ENCODE data around the gene RBMS3. TPM values are rescaled to one million over a fixed set of nuclear protein-coding genes. Genes with fewer than 3 reads are reported as not detected.

The RBMS3 gene
- total and polyA plus RNA-seq, 4 donors: 4.8 to 117 (median 29.4) TPM

- WGBS, 2 donors: 97 to 99% methylated on average over 2 of the region's 2 CpGs
- ATAC-seq (ENCODE audit: insufficient read depth, low FRiP score): no peak
- Histone ChIP-seq H3K27ac (ENCODE audit: low read depth in 1 of 2, low read length in 1 of 2) (no peak overlapping the region), H3K4me1 (ENCODE audit: control insufficient read depth in 5 of 5, insufficient read depth in 5 of 5, low read length in 5 of 5) (no peaks in the 10 kb centered on the region), H3K9ac (ENCODE audit: insufficient read depth in 1 of 2, low read length in 2 of 2) (no peak overlapping the region), H3K27me3 (ENCODE audit: control insufficient read depth in 3 of 3, insufficient read depth in 3 of 3, low read length in 2 of 3) (no peaks in the 10 kb centered on the region), H3K9me3 (ENCODE audit: control insufficient read depth in 4 of 4, insufficient read depth in 3 of 4, low read length in 3 of 4) (no peaks in the 10 kb centered on the region), H3K4me3 (no peak overlapping the region), H3K36me3 (ENCODE audit: control insufficient read depth in 4 of 4, insufficient read depth in 4 of 4, low read length in 4 of 4) (no peaks in the 10 kb centered on the region)
- no peak for DNase-seq
- TF ChIP-seq, protein P1, sequence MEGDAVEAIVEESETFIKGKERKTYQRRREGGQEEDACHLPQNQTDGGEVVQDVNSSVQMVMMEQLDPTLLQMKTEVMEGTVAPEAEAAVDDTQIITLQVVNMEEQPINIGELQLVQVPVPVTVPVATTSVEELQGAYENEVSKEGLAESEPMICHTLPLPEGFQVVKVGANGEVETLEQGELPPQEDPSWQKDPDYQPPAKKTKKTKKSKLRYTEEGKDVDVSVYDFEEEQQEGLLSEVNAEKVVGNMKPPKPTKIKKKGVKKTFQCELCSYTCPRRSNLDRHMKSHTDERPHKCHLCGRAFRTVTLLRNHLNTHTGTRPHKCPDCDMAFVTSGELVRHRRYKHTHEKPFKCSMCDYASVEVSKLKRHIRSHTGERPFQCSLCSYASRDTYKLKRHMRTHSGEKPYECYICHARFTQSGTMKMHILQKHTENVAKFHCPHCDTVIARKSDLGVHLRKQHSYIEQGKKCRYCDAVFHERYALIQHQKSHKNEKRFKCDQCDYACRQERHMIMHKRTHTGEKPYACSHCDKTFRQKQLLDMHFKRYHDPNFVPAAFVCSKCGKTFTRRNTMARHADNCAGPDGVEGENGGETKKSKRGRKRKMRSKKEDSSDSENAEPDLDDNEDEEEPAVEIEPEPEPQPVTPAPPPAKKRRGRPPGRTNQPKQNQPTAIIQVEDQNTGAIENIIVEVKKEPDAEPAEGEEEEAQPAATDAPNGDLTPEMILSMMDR (IDR thresholded peaks at IDR 0.05; ENCODE audit: control extremely low read depth, extremely low read depth): no peak
Measured at GRCh38 chr3:29268651-29269050, 12.2 kb upstream of the RBMS3 start.

GRCh38 chr3:29270752-29271151 is 10.1 kb upstream of the RBMS3 start:
- ATAC-seq (ENCODE audit: insufficient read depth, low FRiP score): no peak
- Histone ChIP-seq H3K9ac (ENCODE audit: insufficient read depth in 1 of 2, low read length in 2 of 2) (no peak overlapping the region), H3K9me3 (ENCODE audit: control insufficient read depth in 4 of 4, insufficient read depth in 3 of 4, low read length in 3 of 4) (no peaks in the 10 kb centered on the region), H3K27ac (ENCODE audit: low read depth in 1 of 2, low read length in 1 of 2) (no peak overlapping the region), H3K27me3 (ENCODE audit: control insufficient read depth in 3 of 3, insufficient read depth in 3 of 3, low read length in 2 of 3) (no peaks in the 10 kb centered on the region), H3K4me3 (no peak overlapping the region), H3K36me3 (ENCODE audit: control insufficient read depth in 4 of 4, insufficient read depth in 4 of 4, low read length in 4 of 4) (no peaks in the 10 kb centered on the region), H3K4me1 (ENCODE audit: control insufficient read depth in 5 of 5, insufficient read depth in 5 of 5, low read length in 5 of 5) (no peaks in the 10 kb centered on the region)
- DNase-seq: no peak
- TF ChIP-seq, protein P1 (IDR thresholded peaks at IDR 0.05; ENCODE audit: control extremely low read depth, extremely low read depth): no peak
- WGBS, 2 donors: 95 to 98% methylated on average over 1 of the region's 1 CpG

- TF ChIP-seq, protein P1 (IDR thresholded peaks at IDR 0.05; ENCODE audit: control extremely low read depth, extremely low read depth): no peak
- no peaks in the 10 kb centered on the region for H3K36me3 ChIP-seq (ENCODE audit: control insufficient read depth in 4 of 4, insufficient read depth in 4 of 4, low read length in 4 of 4)
- no peak overlapping the region for H3K27ac ChIP-seq (ENCODE audit: low read depth in 1 of 2, low read length in 1 of 2)
- WGBS, 2 donors: 80 to 83% methylated on average over 3 of the region's 3 CpGs
- ATAC-seq (ENCODE audit: insufficient read depth, low FRiP score) (no peak), DNase-seq (no peak)
- H3K27me3 ChIP-seq (ENCODE audit: control insufficient read depth in 3 of 3, insufficient read depth in 3 of 3, low read length in 2 of 3): no peaks in the 10 kb centered on the region
- no peaks in the 10 kb centered on the region for H3K4me1 ChIP-seq (ENCODE audit: control insufficient read depth in 5 of 5, insufficient read depth in 5 of 5, low read length in 5 of 5)
- no peak overlapping the region for H3K4me3 ChIP-seq
- H3K9me3 ChIP-seq (ENCODE audit: control insufficient read depth in 4 of 4, insufficient read depth in 3 of 4, low read length in 3 of 4): no peaks in the 10 kb centered on the region
- H3K9ac ChIP-seq (ENCODE audit: insufficient read depth in 1 of 2, low read length in 2 of 2): no peak overlapping the region
Measured at GRCh38 chr3:29271475-29271874, 9.4 kb upstream of the RBMS3 start.

DNA sequence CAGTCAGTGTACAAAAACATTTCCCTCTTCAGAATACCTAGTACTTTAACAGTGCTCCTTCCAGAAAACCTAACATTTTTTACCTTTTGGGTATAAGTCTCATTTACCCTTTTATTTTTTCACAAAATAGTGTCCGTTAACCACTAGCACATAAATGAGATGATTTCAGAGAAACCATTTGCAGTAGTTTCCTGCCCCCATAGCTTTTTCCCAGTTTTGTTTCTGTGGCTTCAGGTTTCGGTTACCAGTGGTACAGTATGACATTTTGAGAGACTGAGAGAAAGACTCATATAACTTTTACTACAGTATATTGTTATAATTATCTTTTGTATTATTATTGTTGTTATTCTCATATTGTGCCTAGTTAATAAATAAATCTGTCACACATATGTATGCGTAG is 6.2 kb upstream of the RBMS3 start:
- ATAC-seq (ENCODE audit: insufficient read depth, low FRiP score) (no peak), DNase-seq (no peak)
- Histone ChIP-seq H3K4me1 (ENCODE audit: control insufficient read depth in 5 of 5, insufficient read depth in 5 of 5, low read length in 5 of 5) (peaks cover 0 to 11% (median 0%) of the 10 kb centered on the region in 5 donors), H3K9ac (ENCODE audit: insufficient read depth in 1 of 2, low read length in 2 of 2) (no peak overlapping the region), H3K27me3 (ENCODE audit: control insufficient read depth in 3 of 3, insufficient read depth in 3 of 3, low read length in 2 of 3) (no peaks in the 10 kb centered on the region), H3K4me3 (no peak overlapping the region), H3K36me3 (ENCODE audit: control insufficient read depth in 4 of 4, insufficient read depth in 4 of 4, low read length in 4 of 4) (no peaks in the 10 kb centered on the region), H3K9me3 (ENCODE audit: control insufficient read depth in 4 of 4, insufficient read depth in 3 of 4, low read length in 3 of 4) (no peaks in the 10 kb centered on the region), H3K27ac (ENCODE audit: low read depth in 1 of 2, low read length in 1 of 2) (no peak overlapping the region)
- 94% methylated on average over 3 of the region's 3 CpGs for WGBS, 2 donors
- TF ChIP-seq, protein P1 (IDR thresholded peaks at IDR 0.05; ENCODE audit: control extremely low read depth, extremely low read depth): no peak

Data from lung (tissue), 12 donors.